ENCODE measurements around the gene MAP3K15. TPM values are rescaled to one million over a fixed set of nuclear protein-coding genes. Genes with fewer than 3 reads are reported as not detected.

MAP3K15 gene
- total and polyA plus RNA-seq, 10 donors = 0.86 to 11.3 (median 7.1) TPM

GRCh38 chrX:19343085-19343534 lies 172.2 kb downstream of the MAP3K15 start:
- intact Hi-C loops (cut with DNase I; ENCODE audit: low total_unique reads) = no loop called here

GRCh38 chrX:19342331-19342906 lies 172.9 kb downstream of the MAP3K15 start:
- H3K9me3 ChIP-seq = no peaks in the 10 kb centered on the region
- TF ChIP-seq CTCF (IDR thresholded peaks at IDR 0.05 in 8 of 11, conservative IDR thresholded peaks at IDR 0.05 in 3 of 11) = no peak
- no peaks in the 10 kb centered on the region for H3K36me3 ChIP-seq
- H3K27me3 ChIP-seq (replicated peaks in 1 of 7) = peaks cover 0 to 6% (median 0%) of the 10 kb centered on the region in 7 donors
- no peak overlapping the region for H3K4me3 ChIP-seq
- peak overlapping the region in 1 of 8 donors; percentile 89 for H3K27ac ChIP-seq
- WGBS, 5 donors = 52 to 67% (median 59%) methylated on average over 6 of the region's 6 CpGs
- intact Hi-C loops (cut with DNase I; ENCODE audit: low total_unique reads) = no loop called here
- DNase-seq = no peak
- peaks cover 0 to 36% (median 18%) of the 10 kb centered on the region in 6 donors for H3K4me1 ChIP-seq

More at GRCh38 chrX:19343085-19343534, 172.2 kb downstream of the MAP3K15 start:
- Histone ChIP-seq H3K4me1 (peaks cover 0 to 36% (median 19%) of the 10 kb centered on the region in 6 donors), H3K27me3 (replicated peaks in 1 of 7) (peaks cover 0 to 6% (median 0%) of the 10 kb centered on the region in 7 donors), H3K36me3 (no peaks in the 10 kb centered on the region), H3K4me3 (peak overlapping the region in 7 of 8 donors; percentile 58 to 86 (median 74)), H3K27ac (peak overlapping the region in 6 of 8 donors; percentile 76 to 92 (median 88)), H3K9me3 (no peaks in the 10 kb centered on the region)
- no peak for TF ChIP-seq CTCF (IDR thresholded peaks at IDR 0.05 in 8 of 11, conservative IDR thresholded peaks at IDR 0.05 in 3 of 11)
- TF ChIP-seq POLR2AphosphoS5 (IDR thresholded peaks at IDR 0.05) = no peak
- TF ChIP-seq POLR2A (IDR thresholded peaks at IDR 0.05) = no peak
- 41 to 71% (median 56%) methylated on average over 11 of the region's 11 CpGs for WGBS, 5 donors
- DNase-seq = no peak

- Histone ChIP-seq H3K4me1 (no peaks in the 10 kb centered on the region), H3K9me3 (peaks cover 0 to 14% (median 7%) of the 10 kb centered on the region in 8 donors), H3K27ac (no peak overlapping the region), H3K27me3 (replicated peaks in 1 of 7) (no peaks in the 10 kb centered on the region), H3K36me3 (no peaks in the 10 kb centered on the region), H3K4me3 (no peak overlapping the region)
- 63 to 75% (median 71%) methylated on average over 16 of the region's 16 CpGs for WGBS, 5 donors
- intact Hi-C loops (cut with DNase I; ENCODE audit: low total_unique reads) = loop anchor here (5.0 kb wide), 1 partner anchor 943 kb away; no protein-coding TSS in a partner anchor
- TF ChIP-seq CTCF (IDR thresholded peaks at IDR 0.05 in 8 of 11, conservative IDR thresholded peaks at IDR 0.05 in 3 of 11) (peak in 4 of 11 experiments; percentile 16 to 47 (median 34)), POLR2A (IDR thresholded peaks at IDR 0.05) (no peak), POLR2AphosphoS5 (IDR thresholded peaks at IDR 0.05) (no peak)
- no peak for DNase-seq
Observed at GRCh38 chrX:19334945-19335626, 180.2 kb downstream of the MAP3K15 start.

GRCh38 chrX:19332983-19333382 lies 182.3 kb downstream of the MAP3K15 start:
- H3K9me3 ChIP-seq = peaks cover 0 to 14% (median 7%) of the 10 kb centered on the region in 8 donors
- no peak for DNase-seq
- intact Hi-C loops (cut with DNase I; ENCODE audit: low total_unique reads) = loop anchor here (5.0 kb wide), 1 partner anchor 941 kb away; no protein-coding TSS in a partner anchor
- WGBS, 5 donors = 43 to 68% (median 58%) methylated on average over 2 to 5 of the region's 5 CpGs
- H3K4me3 ChIP-seq = no peak overlapping the region
- H3K27me3 ChIP-seq (replicated peaks in 1 of 7) = no peaks in the 10 kb centered on the region
- no peaks in the 10 kb centered on the region for H3K4me1 ChIP-seq
- TF ChIP-seq CTCF (IDR thresholded peaks at IDR 0.05 in 8 of 11, conservative IDR thresholded peaks at IDR 0.05 in 3 of 11) (no peak), POLR2A (IDR thresholded peaks at IDR 0.05) (no peak), POLR2AphosphoS5 (IDR thresholded peaks at IDR 0.05) (no peak)
- H3K36me3 ChIP-seq = no peaks in the 10 kb centered on the region
- no peak overlapping the region for H3K27ac ChIP-seq

Data from spleen (tissue), 11 donors.